CD4-positive, alpha-beta T cell treated with Interleukin-4 for 4 hours (primary cell): Measurements from ENCODE around the gene PFKM.
"Not testable (repeated sequence)": the region's sequence is repeated elsewhere in the genome, so short reads cannot be mapped to it uniquely, and the experiment has no call there.

ENCODE experiments used
- DNase-seq: peaks from one replicate; pipeline ENCODE4 v3.0.0-alpha.2; 2020

The PFKM gene

DNA sequence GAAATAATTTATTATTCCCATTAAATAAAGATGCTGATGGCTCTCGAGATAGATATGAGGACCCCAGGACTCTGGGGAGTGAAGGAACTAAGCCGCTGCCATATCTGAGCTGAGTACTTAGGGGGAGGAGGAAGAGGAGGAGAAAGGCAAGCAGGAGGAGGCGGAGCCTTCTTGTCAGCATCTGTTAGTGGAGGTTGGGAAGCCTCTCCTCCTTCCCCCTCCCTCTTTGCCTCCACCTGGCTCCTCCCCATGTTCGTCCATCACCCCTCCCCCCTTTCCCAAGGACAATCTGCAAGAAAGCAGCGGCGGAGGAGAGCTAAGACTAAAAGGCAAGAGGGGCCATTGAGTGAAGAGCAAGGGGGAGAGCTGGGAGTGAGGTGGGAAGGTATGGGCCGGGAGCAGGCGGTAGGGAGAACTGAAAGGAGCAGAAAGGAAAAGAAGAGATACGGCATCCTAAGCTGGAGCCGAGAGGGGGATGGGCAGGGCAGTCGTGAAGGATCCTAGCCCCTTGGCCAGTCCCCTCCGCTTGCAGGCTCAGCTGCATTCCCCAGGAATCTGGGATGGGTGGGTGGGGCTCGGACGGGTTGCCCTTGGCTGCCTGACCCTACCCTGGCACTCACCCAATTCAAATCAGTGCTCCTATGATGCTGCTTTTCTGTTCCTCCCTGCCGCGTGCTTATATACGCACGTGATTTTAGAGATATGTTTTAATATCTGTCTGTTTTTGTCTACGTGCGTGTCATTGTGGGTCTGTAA is at the start of gene PFKM:
Gene PFKM, plus strand, starts transcription at position 287 of the 756 bp plus-strand sequence. CDS start 3,411 bp downstream, outside the sequence.
- peak; percentile 66 for DNase-seq

DNA sequence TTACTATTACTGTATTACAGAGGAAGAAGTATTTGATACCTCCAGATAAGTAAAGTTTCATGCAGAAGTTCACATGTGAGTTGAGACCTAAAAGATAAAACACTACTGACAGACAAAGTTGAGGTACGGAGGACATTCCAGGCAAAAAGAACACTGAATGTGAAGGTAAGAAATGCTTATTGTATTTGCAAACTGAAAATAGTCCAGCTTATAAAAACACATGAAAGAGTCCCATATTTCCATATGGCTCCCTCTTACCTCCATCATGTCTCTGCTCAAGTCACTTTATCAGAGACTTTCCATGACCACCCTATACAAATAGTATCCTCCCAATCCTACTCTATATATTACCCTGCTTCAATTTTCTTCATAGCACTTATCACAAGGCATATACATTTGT is 49.1 kb upstream of the PFKM start:
- DNase-seq = no peak

DNA sequence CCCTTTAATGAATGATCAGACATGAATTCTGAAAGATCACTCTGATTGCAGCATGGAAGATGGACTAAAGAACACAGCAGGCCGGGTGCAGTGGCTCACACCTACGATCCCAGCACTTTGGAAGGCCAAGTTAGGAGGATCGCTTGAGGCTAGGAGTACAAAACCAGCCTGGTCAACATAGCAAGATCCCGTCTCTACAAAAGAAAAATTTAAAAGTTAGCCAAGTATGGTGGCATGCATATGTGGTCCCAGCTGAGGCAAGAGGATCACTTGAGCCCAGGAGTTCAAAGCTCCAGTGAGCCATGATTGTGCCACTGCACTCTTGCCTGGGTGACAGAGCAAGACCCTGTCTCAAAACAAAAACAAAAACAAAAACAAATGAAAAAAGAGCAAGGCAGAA is 48.4 kb upstream of the PFKM start:
- no peak for DNase-seq

- DNase-seq = no peak
Measured at GRCh38 chr12:48071808-48072207, 47.4 kb upstream of the PFKM start.

DNA sequence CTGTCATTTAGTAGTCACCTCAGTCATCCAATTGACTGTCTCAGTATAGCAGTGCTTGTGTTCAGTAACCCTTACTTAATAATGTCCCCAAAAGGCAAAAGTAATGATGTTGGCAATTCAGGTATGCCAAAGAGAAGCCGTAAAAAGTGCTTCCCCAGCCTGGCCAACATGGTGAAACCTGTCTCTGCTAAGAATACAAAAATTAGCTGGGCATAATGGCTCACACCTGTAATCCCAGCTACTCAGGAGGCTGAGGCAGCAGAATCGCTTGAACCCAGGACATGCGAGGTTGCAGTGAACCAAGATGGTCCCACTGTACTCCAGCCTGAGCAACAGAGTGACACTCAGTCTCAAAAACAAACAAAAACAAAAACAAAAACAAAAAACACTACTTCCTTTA is 46.9 kb upstream of the PFKM start:
- no peak for DNase-seq

GRCh38 chr12:48074266-48074665 is 44.9 kb upstream of the PFKM start:
- DNase-seq = no peak

DNA sequence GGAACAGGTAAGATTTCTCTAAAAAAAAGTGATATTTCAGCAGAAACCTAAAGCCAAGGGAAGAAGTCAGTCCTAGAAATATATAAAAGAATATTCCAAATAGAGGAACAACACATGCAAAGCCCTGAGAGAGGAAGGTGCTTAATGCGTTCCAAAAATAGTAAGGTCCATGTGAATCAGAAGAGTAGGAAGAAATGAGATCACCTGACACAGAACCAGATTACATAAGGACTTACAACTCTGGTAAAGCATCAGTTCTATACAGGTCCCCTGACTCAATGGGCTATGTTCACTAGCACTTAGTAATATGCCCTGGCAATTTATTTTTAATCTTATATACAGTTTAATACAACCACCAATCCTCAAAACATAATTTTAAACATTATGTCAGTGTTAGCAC is 43.3 kb upstream of the PFKM start:
- DNase-seq = no peak

DNA sequence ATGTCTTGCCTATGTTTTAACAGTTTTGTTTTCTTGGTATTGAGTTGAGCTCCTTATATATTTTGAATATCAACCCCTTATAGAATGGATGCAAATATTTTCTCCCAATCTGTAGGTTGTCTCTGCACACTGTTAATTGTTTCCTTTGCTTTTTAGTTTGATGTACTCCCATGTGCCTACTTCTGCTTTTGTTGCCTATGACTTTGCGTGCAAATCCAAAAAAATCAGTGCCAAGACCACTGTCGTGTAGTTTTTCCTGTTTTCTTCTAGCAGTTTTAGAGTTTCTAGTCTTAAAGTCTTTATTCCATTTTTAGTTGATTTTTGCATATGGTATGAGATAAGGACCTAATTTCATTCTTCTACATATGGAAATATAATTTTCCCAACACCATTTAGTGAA is 42.1 kb upstream of the PFKM start:
- DNase-seq = no peak

DNA sequence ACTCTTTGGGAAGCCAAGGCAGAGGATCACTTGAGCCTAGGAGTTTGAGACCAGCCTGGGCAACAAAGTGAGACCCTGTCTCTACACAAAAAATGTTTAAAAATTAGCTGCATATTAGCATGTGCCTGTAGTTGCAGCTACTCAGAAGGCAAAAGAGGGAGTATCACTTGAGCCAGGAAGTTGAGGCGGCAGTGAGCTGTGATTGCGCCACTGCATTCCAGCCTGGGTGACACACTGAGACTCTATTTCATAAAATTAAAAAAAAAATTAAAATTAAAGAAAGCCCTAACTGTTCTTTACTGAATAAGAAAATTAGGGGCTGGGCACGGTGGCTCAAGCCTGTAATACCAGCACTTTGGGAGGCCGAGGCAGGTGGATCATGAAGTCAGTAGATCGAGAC is 40.3 kb upstream of the PFKM start:
- no peak for DNase-seq

- DNase-seq = no peak
Measured at GRCh38 chr12:48080285-48080684, 38.9 kb upstream of the PFKM start.

GRCh38 chr12:48080821-48081220 is 38.3 kb upstream of the PFKM start:
- DNase-seq = no peak

DNA sequence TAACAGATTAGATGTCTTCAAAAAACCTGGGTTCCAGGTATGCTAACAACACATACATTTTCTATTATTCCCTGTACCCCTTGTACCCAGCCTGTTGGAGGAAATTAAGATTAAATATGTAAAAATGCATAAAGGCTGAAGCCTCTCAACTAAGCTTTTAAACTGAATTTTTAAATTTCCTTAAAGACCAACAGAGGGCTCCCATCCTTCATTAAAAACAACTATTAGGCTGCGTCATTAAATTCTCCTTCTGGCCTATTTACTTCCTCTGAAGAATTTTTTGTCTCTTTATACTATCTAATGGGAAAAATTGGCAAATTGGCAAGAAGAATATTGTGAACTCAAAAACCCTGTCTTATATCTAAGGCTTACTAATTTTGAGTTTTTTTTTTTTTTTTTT is 35.1 kb upstream of the PFKM start:
- DNase-seq = no peak

DNA sequence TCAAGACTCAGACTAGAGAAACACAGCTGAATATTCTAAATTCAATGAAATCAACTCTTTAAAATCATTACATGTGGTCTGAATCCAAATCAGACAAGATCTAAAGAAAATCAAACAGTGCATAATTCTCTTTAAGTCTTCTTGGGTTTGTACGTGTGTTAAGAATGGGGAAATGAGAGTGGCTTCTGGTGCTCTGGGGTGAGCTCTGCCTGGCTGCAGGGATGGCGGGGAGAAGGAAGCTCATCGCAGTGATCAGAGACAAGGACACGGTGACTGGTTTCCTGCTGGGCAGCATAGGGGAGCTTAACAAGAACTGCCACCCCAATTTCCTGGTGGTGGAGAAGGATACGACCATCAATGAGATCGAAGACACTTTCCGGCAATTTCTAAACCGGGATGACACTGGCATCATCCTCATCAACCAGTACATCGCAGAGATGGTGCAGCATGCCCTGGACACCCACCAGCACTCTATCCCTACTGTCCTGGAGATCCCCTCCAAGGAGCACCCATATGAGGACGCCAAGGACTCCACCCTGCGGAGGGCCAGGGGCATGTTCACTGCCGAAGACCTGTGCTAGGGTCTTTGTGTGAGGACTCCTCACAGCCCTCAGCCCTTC is 34.2 kb upstream of the PFKM start:
- no peak for DNase-seq

DNA sequence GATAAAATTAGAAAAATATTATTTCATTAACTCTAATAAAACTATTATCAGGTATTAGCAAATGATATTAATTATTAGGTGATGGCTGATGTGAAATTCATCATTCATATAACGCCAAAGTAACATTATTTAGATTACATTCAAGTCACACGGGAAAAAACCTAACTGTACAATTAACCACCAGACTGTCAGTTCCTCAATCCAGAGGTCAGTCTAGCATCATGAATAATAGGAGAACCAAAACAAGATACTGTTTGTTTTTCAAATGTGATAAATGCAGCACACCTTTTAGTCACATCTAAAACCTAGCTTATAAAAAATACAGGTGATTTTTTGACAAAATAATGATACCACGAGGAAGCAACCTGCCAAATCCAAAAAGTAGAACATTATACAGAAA is 32.8 kb upstream of the PFKM start:
- DNase-seq = no peak

DNA sequence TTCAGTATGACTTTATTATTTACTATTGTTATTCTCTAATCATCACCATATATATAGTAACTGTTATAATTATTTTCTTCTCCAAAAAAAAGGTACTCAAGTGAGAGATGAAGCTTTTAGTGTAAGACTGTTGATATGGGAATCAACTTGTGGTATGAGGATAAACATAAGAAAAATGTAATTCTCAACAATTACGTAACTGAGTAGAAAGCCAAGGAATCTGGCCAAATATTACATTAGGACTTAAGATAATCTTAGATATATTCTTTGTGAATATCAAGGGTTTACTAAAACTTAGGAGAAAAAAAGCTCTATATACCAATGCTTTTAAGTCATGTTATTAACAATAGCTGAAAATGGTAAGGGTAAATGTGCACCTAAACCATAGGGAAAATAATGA is 26.6 kb upstream of the PFKM start:
- no peak for DNase-seq

GRCh38 chr12:48104531-48104930 is 14.6 kb upstream of the PFKM start:
- DNase-seq = no peak

GRCh38 chr12:48105321-48105866 is 13.8 kb upstream of the PFKM start:
- peak; percentile 45 for DNase-seq

DNA sequence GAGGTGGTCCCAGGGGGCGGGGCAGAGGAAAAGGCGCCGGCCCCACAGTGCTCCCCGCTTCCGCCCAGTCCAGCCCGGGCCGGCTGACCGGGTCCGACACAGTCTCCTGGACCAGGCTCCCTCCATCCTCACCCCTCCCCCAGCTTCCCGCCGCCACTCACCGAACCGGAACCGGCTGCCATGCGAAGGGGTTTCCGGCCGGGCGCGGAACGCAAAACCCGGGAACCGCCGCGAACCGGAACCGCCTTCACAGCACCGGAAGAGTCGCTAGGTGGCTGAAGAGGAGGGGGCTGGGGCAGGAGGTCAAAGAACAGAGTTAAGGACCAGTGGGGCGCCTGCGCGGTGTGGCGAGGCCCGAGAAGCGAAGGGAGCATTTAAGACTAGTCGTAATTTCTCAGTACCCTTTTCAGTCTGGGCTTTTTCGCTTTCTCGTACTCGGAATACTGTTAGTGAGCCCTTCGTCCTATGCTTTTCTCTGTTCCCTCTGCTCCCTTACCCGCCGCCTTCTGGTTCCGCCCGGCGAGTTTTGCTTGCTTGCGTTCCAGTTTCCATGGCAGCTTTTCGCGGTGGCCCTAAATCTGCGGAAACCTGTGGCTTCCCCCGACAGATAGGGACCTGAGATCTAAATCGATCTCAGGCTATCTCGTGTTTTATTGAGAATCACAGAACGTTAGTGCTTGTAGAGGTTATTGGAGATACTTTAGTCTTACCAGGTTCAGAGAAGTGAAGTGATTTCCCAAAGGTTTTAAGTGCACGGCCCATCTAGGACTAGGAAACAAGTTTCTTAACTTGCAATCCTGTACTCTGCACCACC is 13.1 kb upstream of the PFKM start, which contains the start of gene SENP1:
Gene SENP1, minus strand, starts transcription at position 213 of the 814 bp plus-strand sequence. CDS start 4,607 bp downstream, outside the sequence.
- DNase-seq = peak; percentile 90

- DNase-seq = no peak
Measured at GRCh38 chr12:48106681-48107613, 12.2 kb upstream of the PFKM start.

- DNase-seq = no peak
Measured at GRCh38 chr12:48109424-48109823, 9.7 kb upstream of the PFKM start.

GRCh38 chr12:48110691-48111311 is 8.4 kb upstream of the PFKM start:
- DNase-seq = no peak

DNA sequence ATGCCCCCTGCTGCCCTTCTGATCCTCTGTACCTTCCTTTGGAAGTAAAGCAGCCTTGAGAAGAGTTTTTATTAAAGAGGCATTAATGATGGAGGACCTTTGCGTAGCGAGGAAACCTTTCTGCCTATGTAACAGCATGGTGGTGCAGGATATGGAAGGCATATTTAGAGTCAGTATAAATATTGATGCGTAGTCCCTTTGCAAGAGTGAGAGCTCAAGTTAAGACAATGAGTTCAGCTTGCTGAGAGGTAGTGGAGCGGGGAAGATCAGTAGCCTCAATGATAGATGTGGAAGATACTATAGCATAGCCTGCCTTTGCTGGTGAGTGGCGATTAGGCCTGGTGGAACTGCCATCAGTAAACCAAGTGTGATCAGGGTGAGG is 7.9 kb upstream of the PFKM start:
- not testable (repeated sequence) for DNase-seq
